Tibial nerve (tissue), 4 donors: ENCODE data around the gene MYOM1.

Experiments
- CTCF ChIP-seq, 5 experiments: fragments of 200-600 bp in 3 of 5; fragments of 450-650 bp in 2 of 5; sonication (generic) in 3 of 5; IDR thresholded peaks; one replicate each; pipeline ENCODE4 v1.5.1; 2016 to 2019; ENCODE audit warnings: antibody characterized with exemption in 5 of 5, mild to moderate bottlenecking in 3 of 5, moderate library complexity in 2 of 5
- EP300 ChIP-seq, 2 donors: sonication (generic); formaldehyde crosslinking; IDR thresholded peaks; one replicate each; pipeline ENCODE4 v1.6.1; 2017; ENCODE audit warnings: antibody characterized with exemption in 2 of 2, mild to moderate bottlenecking in 1 of 2

DNA sequence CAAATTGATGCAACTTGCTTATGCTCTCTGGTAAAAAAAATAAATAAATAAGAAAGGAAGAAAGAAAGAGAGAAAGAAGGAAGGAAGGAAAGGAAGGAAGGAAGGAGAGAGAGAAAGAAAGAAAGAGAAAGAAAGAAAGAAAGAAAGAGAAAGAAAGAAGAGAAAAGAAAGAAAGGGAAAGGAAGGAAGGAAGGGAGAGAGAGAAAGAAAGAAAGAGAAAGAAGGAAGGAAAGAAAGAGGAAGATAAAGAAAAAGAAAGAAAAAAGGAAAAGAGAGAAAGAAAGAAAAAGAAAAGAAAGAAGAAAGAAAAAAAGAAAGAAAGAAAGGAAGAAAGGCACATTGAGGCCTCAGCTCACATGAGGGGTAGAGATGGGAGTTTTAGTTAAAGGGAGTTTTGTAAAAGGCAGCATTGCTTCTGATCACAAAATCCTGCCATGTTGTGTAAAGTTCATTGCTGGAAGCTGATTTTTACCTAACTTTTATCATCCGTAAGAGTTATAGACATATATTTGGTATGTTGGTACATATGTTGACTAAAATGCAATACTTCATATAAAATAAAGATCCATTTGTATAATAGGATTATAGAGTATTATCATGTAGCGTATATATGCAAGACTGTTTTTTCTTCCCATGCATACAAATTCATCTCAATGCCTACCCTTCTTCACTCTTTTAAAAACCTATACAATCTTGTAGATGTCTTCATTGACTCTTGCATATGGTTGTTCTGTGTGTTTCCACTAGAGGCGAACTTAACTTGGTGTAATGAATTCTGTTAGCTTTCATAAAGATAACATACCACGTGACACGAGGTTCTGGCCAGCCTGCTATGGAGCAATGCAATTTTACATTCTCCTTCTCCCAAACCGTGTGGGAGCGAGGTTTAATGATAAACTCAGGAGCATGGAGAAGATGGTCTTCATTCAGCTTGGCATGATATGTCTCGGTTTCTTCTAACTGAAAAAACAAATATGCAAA, 32.8 kb downstream of the MYOM1 start:
- TF ChIP-seq CTCF (IDR thresholded peaks at IDR 0.05) (no peak), EP300 (IDR thresholded peaks at IDR 0.05) (no peak)
